ENCODE data around the gene CD70.

GRCh38 chr19:6573350-6573749 lies 17.6 kb downstream of the CD70 start:
- TF ChIP-seq CTCF (IDR thresholded peaks at IDR 0.05) = no peak
- no peak for TF ChIP-seq POLR2AphosphoS5 (IDR thresholded peaks at IDR 0.05)

Measured in breast epithelium (tissue), 3 donors.